Measurements from ENCODE around the gene KIF9.

Gene KIF9

GRCh38 chr3:47299381-47300318 lies 17.1 kb upstream of the KIF9 start:
- TF ChIP-seq, protein P1, sequence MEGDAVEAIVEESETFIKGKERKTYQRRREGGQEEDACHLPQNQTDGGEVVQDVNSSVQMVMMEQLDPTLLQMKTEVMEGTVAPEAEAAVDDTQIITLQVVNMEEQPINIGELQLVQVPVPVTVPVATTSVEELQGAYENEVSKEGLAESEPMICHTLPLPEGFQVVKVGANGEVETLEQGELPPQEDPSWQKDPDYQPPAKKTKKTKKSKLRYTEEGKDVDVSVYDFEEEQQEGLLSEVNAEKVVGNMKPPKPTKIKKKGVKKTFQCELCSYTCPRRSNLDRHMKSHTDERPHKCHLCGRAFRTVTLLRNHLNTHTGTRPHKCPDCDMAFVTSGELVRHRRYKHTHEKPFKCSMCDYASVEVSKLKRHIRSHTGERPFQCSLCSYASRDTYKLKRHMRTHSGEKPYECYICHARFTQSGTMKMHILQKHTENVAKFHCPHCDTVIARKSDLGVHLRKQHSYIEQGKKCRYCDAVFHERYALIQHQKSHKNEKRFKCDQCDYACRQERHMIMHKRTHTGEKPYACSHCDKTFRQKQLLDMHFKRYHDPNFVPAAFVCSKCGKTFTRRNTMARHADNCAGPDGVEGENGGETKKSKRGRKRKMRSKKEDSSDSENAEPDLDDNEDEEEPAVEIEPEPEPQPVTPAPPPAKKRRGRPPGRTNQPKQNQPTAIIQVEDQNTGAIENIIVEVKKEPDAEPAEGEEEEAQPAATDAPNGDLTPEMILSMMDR (conservative IDR thresholded peaks at IDR 0.05; ENCODE audit: low read length) = no peak
- H3K4me3 ChIP-seq (ENCODE audit: low read length) = no peak overlapping the region
- no peak for DNase-seq (ENCODE audit: low read depth)

DNA sequence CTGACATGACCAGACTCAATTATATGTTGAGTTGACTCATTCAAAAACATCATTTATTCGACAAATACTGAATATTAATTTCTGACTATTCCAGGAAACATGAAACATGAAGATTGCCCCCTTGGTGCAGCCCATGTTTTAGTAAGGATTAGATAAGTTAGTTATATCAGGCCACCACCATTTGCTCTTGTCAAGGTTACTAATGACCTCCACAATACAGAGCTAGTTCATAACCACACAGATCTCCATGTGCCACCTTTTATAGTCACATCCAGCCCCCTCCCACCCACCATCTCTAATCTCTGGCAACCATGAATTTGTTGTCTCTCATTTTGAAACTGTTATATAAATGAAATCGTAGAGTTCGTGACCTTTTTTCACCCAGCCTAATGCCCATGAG lies 15.8 kb upstream of the KIF9 start:
- TF ChIP-seq, protein P1 (conservative IDR thresholded peaks at IDR 0.05; ENCODE audit: low read length) = no peak
- no peak for DNase-seq (ENCODE audit: low read depth)
- no peak overlapping the region for H3K4me3 ChIP-seq (ENCODE audit: low read length)

DNA sequence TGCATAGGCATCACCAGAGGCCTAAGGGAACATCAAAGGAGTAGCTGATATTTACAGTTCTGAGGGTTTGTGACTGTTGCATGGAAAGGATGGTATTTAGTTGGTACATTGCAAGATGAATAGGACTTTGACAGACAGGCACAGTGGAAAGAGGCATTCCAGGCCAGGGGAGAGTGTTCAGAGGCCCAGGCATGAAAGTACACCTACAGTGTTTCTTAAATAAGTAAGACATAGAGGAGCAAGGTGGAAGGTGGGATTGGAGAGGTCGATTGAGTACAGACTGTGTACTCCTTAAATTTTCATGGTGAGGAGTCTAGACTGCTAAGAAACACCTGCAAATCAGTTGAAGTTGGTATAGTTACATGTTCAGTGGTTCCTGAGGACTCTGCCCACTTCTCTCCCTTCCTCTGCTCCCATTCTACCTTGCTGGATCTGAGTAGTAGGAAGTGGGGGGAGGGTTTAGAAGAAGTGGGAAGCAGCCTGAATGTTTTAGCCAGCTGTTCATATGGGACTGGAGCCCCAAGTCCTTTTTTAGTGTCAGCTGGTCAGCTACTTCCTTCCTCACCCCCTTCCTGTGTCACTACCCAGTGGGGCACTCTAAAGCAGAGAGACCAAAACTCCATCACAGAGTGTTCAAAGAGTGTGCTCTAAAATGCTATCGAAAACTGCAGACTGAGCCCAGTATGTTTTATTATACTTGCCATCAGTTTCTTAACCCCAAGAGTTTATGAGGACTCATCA lies 14.1 kb upstream of the KIF9 start:
- no peak for DNase-seq (ENCODE audit: low read depth)

DNA sequence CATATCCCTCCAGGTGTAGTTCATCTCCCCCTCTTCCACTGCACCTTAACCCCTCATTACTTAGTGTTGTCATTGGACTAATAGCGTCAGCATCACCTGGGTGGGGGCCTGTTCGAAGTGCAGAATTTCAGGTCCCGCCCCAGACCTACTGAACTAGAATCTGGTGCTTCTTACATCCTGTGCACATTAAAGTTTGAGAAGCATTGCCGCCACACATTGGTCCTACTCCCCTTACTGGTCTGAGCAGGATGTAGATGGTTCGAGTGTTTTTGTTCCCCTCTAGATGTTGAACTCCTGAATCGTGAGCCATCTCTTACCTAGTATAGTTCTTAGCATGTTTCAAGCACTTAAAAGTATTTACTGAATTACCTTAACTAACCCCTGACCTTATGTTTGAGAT lies 13.4 kb upstream of the KIF9 start:
- TF ChIP-seq, protein P1 (conservative IDR thresholded peaks at IDR 0.05; ENCODE audit: low read length) = no peak
- H3K4me3 ChIP-seq (ENCODE audit: low read length) = no peak overlapping the region
- no peak for DNase-seq (ENCODE audit: low read depth)

More for the DNA sequence above, 14.1 kb upstream of the KIF9 start:
- TF ChIP-seq, protein P1 (conservative IDR thresholded peaks at IDR 0.05; ENCODE audit: low read length) = no peak
- H3K4me3 ChIP-seq (ENCODE audit: low read length) = no peak overlapping the region

DNA sequence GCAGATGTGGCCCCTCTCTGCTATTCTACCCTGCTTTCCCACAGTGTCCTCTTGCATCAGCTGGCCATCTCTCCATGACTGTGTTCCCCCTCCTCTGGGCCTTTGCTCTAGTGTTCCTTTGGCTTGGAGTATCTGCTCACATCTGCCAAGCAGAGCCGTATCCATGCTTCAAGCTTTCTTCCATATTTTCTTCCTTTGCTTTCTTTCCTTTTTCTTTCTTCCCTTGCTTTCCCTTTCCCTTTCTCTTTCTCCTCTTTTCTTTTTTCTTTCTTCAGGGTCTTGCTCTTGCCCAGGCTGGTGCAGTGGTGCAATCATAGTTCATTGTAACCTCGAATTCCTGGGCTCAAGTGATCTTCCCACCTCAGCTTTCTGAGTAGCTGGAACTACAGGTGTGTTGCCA lies 12.7 kb upstream of the KIF9 start:
- DNase-seq (ENCODE audit: low read depth) = no peak
- H3K4me3 ChIP-seq (ENCODE audit: low read length) = no peak overlapping the region
- TF ChIP-seq, protein P1 (conservative IDR thresholded peaks at IDR 0.05; ENCODE audit: low read length) = no peak

- no peak overlapping the region for H3K4me3 ChIP-seq (ENCODE audit: low read length)
- DNase-seq (ENCODE audit: low read depth) = no peak
Measured at GRCh38 chr3:47294392-47294791, 11.8 kb upstream of the KIF9 start.

More at GRCh38 chr3:47294392-47294791, 11.8 kb upstream of the KIF9 start:
- TF ChIP-seq, protein P1 (conservative IDR thresholded peaks at IDR 0.05; ENCODE audit: low read length) = no peak
